HepG2 (cell line): ENCODE data around the gene MOGAT3. TPM values are rescaled to one million over a fixed set of nuclear protein-coding genes. Genes with fewer than 3 reads are reported as not detected.

Source experiments
- AHDC1 ChIP-seq: sonication (generic); formaldehyde crosslinking; IDR thresholded peaks from 2 replicates; pipeline ENCODE4 v1.5.1; 2020; ENCODE audit warnings: mild to moderate bottlenecking, missing genetic modification reagents, borderline replicate concordance
- HCFC1 ChIP-seq: fragments of 150-350 bp; IDR thresholded peaks from 2 replicates; pipeline ENCODE4 v1.6.1; 2014; ENCODE audit warnings: low read depth, low read length
- HNRNPL ChIP-seq: fragments of 200-400 bp; formaldehyde crosslinking; IDR thresholded peaks from 2 replicates; pipeline ENCODE4 v1.6.1; 2017; ENCODE audit warnings: mild to moderate bottlenecking, low read depth, low read length
- MTF1 ChIP-seq: sonication (generic); formaldehyde crosslinking; IDR thresholded peaks from 2 replicates; pipeline ENCODE4 v1.5.0; 2020; ENCODE audit warnings: missing genetic modification reagents
- PCBP1 ChIP-seq: fragments of 200-400 bp; formaldehyde crosslinking; IDR thresholded peaks from 2 replicates; pipeline ENCODE4 v1.6.1; 2017; ENCODE audit warnings: mild to moderate bottlenecking, low read depth, low read length, borderline replicate concordance
- POLR2AphosphoS2 ChIP-seq: IDR thresholded peaks from 2 replicates; pipeline ENCODE4 v1.6.1; 2011; ENCODE audit warnings: low read depth, low read length, improper control_type of control experiment
- PREB ChIP-seq: sonication (generic); formaldehyde crosslinking; IDR thresholded peaks from 2 replicates; pipeline ENCODE4 v1.4.0; 2020; ENCODE audit warnings: missing genetic modification reagents
- REST ChIP-seq, 2 experiments: IDR thresholded peaks; 2 replicates each; pipeline ENCODE4 v1.6.1; 2011 to 2012; ENCODE audit warnings: low read length in 2 of 2, borderline replicate concordance in 1 of 2, low read depth in 1 of 2, mild to moderate bottlenecking in 1 of 2, moderate library complexity in 1 of 2
- SMARCE1 ChIP-seq: fragments of 450-650 bp; IDR thresholded peaks from 2 replicates; pipeline ENCODE4 v1.6.1; 2017; ENCODE audit warnings: borderline replicate concordance
- TBX3 ChIP-seq: fragments of 450-650 bp; IDR thresholded peaks from 2 replicates; pipeline ENCODE4 v1.6.1; 2017; ENCODE audit warnings: antibody characterized with exemption, mild to moderate bottlenecking, inconsistent platforms, borderline replicate concordance
- TFAP4 ChIP-seq: sonication (generic); IDR thresholded peaks from 2 replicates; pipeline ENCODE4 v1.6.1; 2016; ENCODE audit warnings: low read depth, borderline replicate concordance
- ZGPAT ChIP-seq: IDR thresholded peaks from 2 replicates; pipeline ENCODE4 v1.6.1; 2016; ENCODE audit warnings: mild to moderate bottlenecking
- ZNF101 ChIP-seq: sonication (generic); formaldehyde crosslinking; IDR thresholded peaks from 2 replicates; pipeline ENCODE4 v1.4.0; 2020; ENCODE audit warnings: mild to moderate bottlenecking, low read depth, missing genetic modification reagents, borderline replicate concordance
- ZNF251 ChIP-seq: sonication (generic); formaldehyde crosslinking; IDR thresholded peaks from 2 replicates; pipeline ENCODE4 v1.9.0; 2021; ENCODE audit warnings: mild to moderate bottlenecking, missing genetic modification reagents
- ZNF580 ChIP-seq: IDR thresholded peaks from 2 replicates; pipeline ENCODE4 v1.6.1; 2016; ENCODE audit warnings: low read depth, borderline replicate concordance
- polyA plus RNA-seq, 8 experiments: library from polyadenylated mRNA; depleted of rRNA in 3 of 8; stranded (reverse) in 7 of 8; unstranded in 1 of 8; fragments of >200 nt; fragmentation: Illumina TruSeq in 4 of 8; extraction: Trizol in 4 of 8; gene quantifications; 2 replicates each; pipeline versions ENCODE4 v1.2.1 to v1.2.3, GENCODE V29; 2011 to 2016; ENCODE audit warnings: low read depth in 4 of 8, missing spikeins in 1 of 8, mixed read lengths in 1 of 8; ENCODE audit not compliant: insufficient read depth in 1 of 8
- total RNA-seq, 5 experiments: library from RNA; depleted of rRNA; stranded (reverse); fragments of >200 nt; fragmentation: Illumina TruSeq; extraction: Trizol; gene quantifications; 2 replicates each; pipeline ENCODE4 v1.2.3, GENCODE V29; 2016; ENCODE audit warnings: low read depth in 1 of 5

MOGAT3 gene
- total and polyA plus RNA-seq, 2 of the 13 experiments (the other 11 are each of a cell fraction or from before 2014, with no cell fraction given), result 22.5 to 30.5 TPM

GRCh38 chr7:101200862-101201599 is at the start of gene MOGAT3 (continued):
- peak in 1 of 2 experiments; percentile 24; a peak in 1 of 4 replicates for TF ChIP-seq REST (IDR thresholded peaks at IDR 0.05; ENCODE audit: borderline replicate concordance in 1 of 2, low read depth in 1 of 2, low read length in 2 of 2)
- TF ChIP-seq ZGPAT (CRISPR knock-in tag), result peak; percentile 77
- TF ChIP-seq ZNF580 (CRISPR knock-in tag), result 0 out of 2 replicates have a peak, but pooled peaks have one; percentile 27
- peak; percentile 82; the same call in 1 of the 2 replicates for TF ChIP-seq TBX3
- TF ChIP-seq HNRNPL, result no peak
- no peak for TF ChIP-seq POLR2AphosphoS2
- no peak for TF ChIP-seq SMARCE1
- no peak for TF ChIP-seq PCBP1
- TF ChIP-seq AHDC1 (CRISPR knock-in tag), result peak; percentile 81; the same call in 1 of the 2 replicates
- peak; percentile 89 for TF ChIP-seq TFAP4
- TF ChIP-seq MTF1, result no peak
- no peak for TF ChIP-seq PREB (CRISPR knock-in tag)
- no peak for TF ChIP-seq ZNF101
- no peak for TF ChIP-seq HCFC1
- TF ChIP-seq ZNF251 (CRISPR knock-in tag), result no peak
